GM19452 (cell line): Measurements from ENCODE around the gene LRIF1.
"Not testable (repeated sequence)": the region's sequence is repeated elsewhere in the genome, so short reads cannot be mapped to it uniquely, and the experiment has no call there.

Source experiments
- ATAC-seq: cut with Tn5 transposase; IDR thresholded peaks from one replicate; pipeline ENCODE4 v1.9.1; 2021; ENCODE audit not compliant: unreplicated experiment

Gene LRIF1, protein sequence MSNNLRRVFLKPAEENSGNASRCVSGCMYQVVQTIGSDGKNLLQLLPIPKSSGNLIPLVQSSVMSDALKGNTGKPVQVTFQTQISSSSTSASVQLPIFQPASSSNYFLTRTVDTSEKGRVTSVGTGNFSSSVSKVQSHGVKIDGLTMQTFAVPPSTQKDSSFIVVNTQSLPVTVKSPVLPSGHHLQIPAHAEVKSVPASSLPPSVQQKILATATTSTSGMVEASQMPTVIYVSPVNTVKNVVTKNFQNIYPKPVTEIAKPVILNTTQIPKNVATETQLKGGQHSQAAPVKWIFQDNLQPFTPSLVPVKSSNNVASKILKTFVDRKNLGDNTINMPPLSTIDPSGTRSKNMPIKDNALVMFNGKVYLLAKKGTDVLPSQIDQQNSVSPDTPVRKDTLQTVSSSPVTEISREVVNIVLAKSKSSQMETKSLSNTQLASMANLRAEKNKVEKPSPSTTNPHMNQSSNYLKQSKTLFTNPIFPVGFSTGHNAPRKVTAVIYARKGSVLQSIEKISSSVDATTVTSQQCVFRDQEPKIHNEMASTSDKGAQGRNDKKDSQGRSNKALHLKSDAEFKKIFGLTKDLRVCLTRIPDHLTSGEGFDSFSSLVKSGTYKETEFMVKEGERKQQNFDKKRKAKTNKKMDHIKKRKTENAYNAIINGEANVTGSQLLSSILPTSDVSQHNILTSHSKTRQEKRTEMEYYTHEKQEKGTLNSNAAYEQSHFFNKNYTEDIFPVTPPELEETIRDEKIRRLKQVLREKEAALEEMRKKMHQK

DNA sequence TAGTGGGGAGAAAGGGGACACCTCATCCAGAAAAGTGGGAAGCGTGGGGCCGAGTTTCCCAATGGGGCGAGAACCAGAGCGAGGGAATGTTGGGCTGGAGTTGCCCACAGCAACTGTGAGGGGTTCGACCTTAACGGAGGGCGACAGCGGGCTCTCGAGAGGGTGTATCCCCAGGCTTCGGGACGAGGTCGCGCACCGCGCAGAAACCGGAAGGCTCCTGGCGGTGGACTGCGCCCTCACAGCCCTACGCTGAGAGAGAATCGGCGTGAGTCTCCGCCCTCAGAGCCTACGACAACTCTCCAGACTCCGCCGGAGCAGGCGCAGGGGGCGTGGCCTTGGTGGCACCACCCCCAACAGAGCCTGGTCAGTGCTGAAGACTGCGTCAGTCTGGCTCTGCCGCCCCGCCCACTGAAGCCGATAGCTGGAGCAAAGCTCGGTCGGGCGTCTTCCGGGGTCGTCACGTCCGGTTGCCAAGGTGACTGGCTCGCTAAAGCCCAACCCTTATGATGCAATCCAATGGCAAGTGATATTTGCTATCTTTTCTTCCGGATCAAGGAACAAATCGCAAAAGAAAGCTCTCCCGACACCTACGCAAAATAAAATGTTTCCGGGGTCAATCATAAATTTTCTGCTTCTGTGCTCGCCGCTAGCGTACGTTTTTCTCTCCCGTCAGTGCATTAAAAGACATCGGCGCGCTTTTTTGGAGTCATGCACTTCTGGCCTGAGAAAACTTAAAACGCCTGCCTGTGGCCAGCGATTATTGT, at the start of gene LRIF1:
Gene LRIF1 (minus strand): TSS at position 232 of the 764 bp plus-strand sequence. CDS start 234 bp downstream, outside the sequence.
- peak; percentile 94 for ATAC-seq

- no peak for ATAC-seq
These were observed 44.3 kb upstream of the LRIF1 start for GRCh38 chr1:111008031-111008430.

GRCh38 chr1:111006556-111006955, 42.8 kb upstream of the LRIF1 start:
- no peak for ATAC-seq

DNA sequence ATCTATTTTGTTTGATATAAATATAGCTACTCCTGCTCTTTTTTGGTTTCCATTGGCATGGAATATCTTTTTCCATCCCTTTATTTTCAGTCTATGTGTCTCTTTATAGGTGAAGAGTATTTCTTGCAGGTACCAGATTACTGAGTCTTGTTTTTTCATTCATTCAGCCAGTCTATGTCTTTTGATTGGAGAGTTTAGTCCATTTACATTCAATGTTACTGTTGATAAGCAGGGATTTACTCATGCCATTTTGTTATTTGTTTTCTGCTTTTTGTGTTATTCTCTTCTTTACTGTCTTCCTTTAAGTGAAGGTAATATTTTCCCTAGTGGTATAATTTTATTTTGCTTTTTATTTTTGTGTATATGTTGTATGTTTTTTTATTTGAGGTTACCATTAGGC, 35.9 kb upstream of the LRIF1 start:
- not testable (repeated sequence) for ATAC-seq

- ATAC-seq: not testable (repeated sequence)
These were observed 28.6 kb upstream of the LRIF1 start for GRCh38 chr1:110992329-110992728.

DNA sequence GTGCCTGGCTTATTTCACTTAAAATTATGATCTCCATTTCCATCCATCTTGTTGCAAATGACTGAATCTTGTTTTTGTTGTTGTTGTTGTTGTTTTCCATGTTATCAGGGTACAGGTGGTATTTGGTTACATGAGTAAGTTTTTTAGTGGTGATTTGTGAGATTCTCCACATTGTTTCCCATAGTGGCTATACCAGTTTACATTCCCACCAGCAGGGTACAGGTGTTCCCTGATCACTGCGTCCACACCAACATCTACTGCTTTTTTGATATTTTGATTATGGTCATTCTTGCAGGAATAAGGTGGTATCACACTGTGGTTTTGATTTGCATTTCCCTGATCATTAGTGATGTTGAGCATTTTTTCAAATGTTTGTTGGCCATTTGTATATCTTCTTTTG, 27.6 kb upstream of the LRIF1 start:
- ATAC-seq: not testable (repeated sequence)

- ATAC-seq: no peak
These were observed 26.8 kb upstream of the LRIF1 start for GRCh38 chr1:110990541-110990940.

GRCh38 chr1:110986407-110986891, 22.7 kb upstream of the LRIF1 start:
- ATAC-seq: no peak

DNA sequence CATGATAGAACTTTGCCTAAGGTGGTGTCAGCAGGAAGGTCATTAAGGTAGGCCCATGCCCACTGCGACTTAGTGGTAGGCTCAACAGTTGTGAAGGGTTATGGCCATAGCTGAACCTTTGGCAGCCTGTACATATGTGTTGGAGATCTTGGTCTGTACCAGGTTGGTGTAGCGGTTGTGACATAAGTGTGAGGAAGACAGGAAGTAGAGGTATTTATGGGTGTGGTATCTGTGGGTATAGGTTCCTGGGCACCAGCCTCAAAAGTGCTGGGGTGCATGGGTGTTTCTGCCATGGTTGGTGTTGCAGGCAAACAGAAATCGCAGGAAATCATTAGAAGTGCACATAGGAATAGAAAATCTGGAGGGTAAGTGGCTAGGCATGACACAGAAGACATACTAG, 18.6 kb upstream of the LRIF1 start:
- no peak for ATAC-seq

- ATAC-seq: no peak
These were observed 15.4 kb upstream of the LRIF1 start for GRCh38 chr1:110979154-110979553.

DNA sequence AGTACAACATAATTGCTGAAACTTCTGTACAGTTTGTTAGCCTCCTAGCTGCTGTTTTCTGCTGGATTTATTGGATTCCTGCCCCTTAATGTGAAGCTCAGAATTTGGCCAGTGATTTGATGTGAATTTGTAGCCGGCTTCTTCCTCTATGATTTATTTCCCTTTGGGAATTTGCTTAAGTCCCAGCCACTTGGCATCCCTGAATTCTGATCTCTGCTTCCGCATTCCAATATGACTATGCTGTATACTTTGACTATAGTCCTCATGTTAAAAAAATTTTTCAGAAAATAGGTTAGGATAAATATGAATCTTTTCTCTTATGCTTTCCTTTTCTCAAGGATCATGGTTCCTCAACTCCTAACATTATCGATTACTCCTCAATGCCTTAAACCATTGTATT, 12.4 kb upstream of the LRIF1 start:
- ATAC-seq: no peak

GRCh38 chr1:110975265-110975664, 11.5 kb upstream of the LRIF1 start:
- ATAC-seq: no peak

DNA sequence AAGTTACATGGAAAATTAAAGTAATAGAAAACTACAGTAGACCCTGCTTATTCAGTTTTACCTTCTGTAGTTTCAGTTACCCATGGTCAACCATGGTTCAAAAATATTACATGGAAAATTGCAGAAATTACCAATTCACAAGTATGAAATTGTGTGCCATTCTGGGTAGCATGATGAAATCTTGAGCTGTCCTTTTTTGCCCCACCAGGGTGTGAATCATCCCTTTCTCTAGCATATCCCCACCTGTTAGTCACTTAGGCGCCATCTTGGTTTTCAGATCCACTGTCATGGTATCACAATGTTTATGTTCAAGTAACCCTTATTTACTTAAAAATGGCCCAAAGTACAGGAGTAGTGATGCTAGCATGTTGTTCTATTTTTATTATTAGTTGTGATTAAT, 3.5 kb upstream of the LRIF1 start:
- no peak for ATAC-seq

- ATAC-seq: no peak
These were observed 757 bp upstream of the LRIF1 start for GRCh38 chr1:110964455-110964903.

DNA sequence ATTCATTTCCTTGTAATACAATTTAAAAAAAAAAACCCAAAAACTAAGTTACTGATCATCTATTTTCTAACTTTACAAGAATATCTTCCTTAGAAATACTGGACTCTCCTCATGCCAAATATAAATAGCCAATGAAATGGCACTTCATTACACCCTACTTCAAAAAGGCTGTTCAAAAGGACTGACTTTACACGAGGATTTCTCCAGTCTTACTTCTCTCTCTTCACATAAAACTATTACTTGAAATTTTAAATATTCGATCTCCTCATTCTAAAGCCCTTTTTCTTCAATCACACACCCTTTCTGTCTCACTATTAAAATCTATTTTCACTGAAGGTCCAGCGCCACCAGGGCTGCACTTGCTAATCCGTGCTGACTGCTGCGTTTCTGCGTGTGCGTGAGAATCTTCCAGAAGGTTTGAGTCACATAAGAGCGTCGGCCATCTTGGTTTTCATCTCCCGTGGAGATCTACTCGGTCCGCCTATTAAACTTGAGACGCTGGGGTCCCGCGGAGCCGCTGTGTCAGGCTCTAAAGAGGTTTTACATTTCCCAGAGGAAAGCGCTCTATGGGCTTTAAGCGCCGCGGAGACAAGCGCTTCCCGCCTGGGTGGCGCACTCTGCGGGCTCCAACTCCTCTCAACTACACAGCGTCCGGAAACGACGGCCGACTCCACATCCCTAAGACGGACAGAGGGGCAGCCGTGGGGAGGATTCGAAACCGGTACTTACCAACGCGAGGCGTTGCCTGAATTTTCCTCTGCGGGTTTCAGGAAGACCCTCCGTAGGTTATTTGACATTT, 631 bp downstream of the LRIF1 start:
- peak; percentile 37 for ATAC-seq

DNA sequence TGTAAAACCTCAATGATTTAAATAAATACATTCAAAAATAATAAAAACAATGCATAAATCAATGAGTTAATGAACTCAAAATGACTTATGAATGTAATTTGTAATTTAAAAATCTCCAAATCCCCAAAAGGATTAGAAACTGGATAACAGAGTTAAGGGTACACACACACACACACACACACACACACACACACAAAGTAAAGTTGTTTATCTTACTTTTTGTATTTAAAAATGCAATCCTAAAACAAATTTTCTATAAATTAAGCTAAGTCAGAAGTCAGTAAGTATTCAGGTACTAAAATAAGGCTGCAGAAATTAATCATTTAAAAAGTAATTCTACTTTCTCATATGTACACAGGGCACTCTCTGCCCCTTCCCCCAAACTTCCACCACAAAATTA, 1.8 kb downstream of the LRIF1 start:
- ATAC-seq: no peak

DNA sequence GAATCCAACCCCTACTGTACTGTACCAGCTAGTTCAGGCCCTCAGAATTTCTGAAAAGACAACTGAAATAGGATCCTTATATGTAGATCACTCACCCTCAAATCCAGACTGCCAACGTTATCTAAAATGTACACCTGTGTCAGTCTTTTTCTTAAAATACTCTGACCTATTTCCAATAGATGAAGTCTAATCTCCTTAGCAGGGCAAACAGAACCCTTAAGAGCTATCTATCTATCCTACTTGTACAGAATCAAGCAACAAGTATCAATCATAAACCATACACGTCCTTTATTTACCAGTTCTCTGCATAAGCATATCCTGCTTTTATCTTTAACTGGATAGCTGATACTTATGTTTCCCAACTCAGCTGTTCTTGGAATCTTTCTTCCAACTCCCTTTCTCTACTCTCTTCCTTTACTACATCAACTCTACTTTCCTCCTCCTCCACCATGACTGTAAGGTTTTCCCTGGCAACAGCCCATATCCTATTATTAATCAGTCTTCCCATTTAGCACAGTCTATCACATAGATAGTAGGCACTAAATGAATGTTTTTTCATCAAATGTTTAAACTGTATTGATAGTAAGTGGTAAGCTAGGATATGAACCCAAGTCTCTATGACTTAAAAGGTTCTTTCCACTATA, 2.8 kb downstream of the LRIF1 start:
- no peak for ATAC-seq

DNA sequence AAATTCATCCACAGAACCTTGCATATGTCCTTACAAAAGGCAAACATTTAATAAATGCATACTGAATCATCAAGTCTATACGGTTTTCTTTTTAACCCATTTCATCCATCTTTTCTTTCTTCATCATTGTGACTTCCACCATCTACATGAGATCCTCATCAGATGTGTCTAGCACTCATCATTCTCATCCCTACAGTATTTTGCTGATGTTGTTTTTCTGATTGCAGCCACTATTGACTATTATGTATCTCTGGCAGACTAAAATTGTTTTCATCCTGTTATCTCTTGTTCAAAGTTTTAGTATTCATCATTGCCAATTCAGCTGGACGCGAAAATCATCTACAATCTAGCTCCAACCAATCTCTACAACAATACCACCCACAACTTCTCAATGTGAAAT, 5.9 kb downstream of the LRIF1 start:
- ATAC-seq: no peak

DNA sequence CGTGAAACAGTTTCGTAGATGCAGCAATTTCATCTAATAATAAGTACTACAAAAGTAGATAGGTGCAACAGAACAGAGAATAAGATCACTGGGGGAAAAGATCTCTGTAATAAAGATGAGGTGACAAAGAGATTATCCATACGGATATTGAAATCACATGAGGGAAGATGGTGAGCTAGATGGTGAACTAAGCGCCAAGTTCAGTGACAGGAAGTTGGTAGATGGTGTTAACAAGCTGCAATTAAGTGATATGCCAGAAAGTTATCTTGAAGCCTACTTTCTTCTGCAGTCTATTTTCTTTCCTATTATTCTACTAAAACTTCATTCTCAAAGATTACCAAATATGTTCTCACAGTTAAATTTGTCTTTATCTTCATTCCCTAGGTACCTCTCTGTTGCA, 7.1 kb downstream of the LRIF1 start:
- no peak for ATAC-seq

DNA sequence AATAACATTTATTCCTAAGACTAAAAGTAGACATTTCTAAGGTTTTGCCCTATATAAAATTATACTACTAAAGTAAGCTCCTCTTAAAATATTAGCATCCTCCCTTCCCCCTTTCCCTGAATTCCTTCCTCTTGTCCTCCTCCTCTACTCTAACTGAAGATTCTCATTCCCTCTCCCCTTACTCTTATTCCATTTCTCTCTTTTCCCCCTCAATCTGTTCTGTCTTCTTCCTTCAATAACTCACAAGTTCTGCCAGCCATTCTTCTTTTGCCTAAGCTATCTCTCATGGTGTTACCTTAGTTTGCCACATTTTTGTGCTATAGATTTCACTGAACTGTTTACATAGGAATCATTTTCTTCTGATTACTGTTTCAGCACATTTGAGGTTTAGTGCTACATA, 10.7 kb downstream of the LRIF1 start:
- ATAC-seq: no peak
